CD4-positive, CD25-positive, alpha-beta regulatory T cell (primary cell): Measurements from ENCODE around the gene KIAA1328. TPM values are rescaled to one million over a fixed set of nuclear protein-coding genes. Genes with fewer than 3 reads are reported as not detected.

Source experiments
- ATAC-seq, 2 donors: fragments of 150-1000 bp; cut with Tn5 transposase; one replicate each; pipeline ENCODE4 v1.10.0; 2021; ENCODE audit warnings: low read depth in 2 of 2, moderate number of reproducible peaks in 2 of 2, moderate library complexity in 1 of 2
- DNase-seq, 3 donors: peaks; one replicate each; pipeline versions ENCODE4 v3.0.0 to v3.0.0-alpha.2; 2012 to 2022; ENCODE audit warnings: mixed read lengths in 1 of 3
- H3K27ac ChIP-seq: one replicate; pipeline ENCODE4 v1.7.0; 2013; ENCODE audit warnings: mild to moderate bottlenecking, low read length; ENCODE audit not compliant: insufficient read depth, poor library complexity, severe bottlenecking
- H3K27me3 ChIP-seq: one replicate; pipeline ENCODE4 v1.7.0; 2013; ENCODE audit warnings: low read length; ENCODE audit not compliant: control insufficient read depth, insufficient read depth
- H3K36me3 ChIP-seq: one replicate; pipeline ENCODE4 v1.7.0; 2013; ENCODE audit warnings: mild to moderate bottlenecking, low read length, moderate library complexity; ENCODE audit not compliant: control insufficient read depth, insufficient read depth
- H3K4me1 ChIP-seq: 2 replicates; pipeline ENCODE4 v1.7.0; 2013; ENCODE audit warnings: mild to moderate bottlenecking, low read length; ENCODE audit not compliant: insufficient read depth, control insufficient read depth, poor library complexity, severe bottlenecking
- H3K4me3 ChIP-seq: one replicate; pipeline ENCODE4 v1.7.0; 2013; ENCODE audit warnings: low read depth, mild to moderate bottlenecking, low read length, moderate library complexity
- H3K9me3 ChIP-seq, 2 experiments: 1 replicate in 1 of 2; 2 replicates in 1 of 2; pipeline ENCODE4 v1.7.0; 2013; ENCODE audit warnings: low read length in 2 of 2, mild to moderate bottlenecking in 1 of 2, moderate library complexity in 1 of 2; ENCODE audit not compliant: control insufficient read depth in 2 of 2
- H3K27ac Mint-ChIP-seq, 3 donors: one replicate each; pipeline ENCODE4 v1.8.0; 2020 to 2022; ENCODE audit warnings: mild to moderate bottlenecking in 3 of 3, mixed read lengths in 3 of 3, moderate library complexity in 2 of 3
- H3K27me3 Mint-ChIP-seq: one replicate; pipeline ENCODE4 v1.8.0; 2022; ENCODE audit warnings: mild to moderate bottlenecking, mixed read lengths
- H3K36me3 Mint-ChIP-seq: one replicate; pipeline ENCODE4 v1.8.0; 2020; ENCODE audit warnings: mixed read lengths
- H3K4me1 Mint-ChIP-seq, 4 donors: one replicate each; pipeline ENCODE4 v1.8.0; 2020 to 2022; ENCODE audit warnings: mixed read lengths in 4 of 4, mild to moderate bottlenecking in 1 of 4
- H3K4me3 Mint-ChIP-seq, 4 donors: one replicate each; pipeline ENCODE4 v1.8.0; 2020 to 2022; ENCODE audit warnings: mild to moderate bottlenecking in 4 of 4, mixed read lengths in 4 of 4, moderate library complexity in 3 of 4
- H3K9me3 Mint-ChIP-seq, 7 donors: one replicate each; pipeline ENCODE4 v1.8.0; 2020 to 2022; ENCODE audit warnings: mixed read lengths in 7 of 7, mild to moderate bottlenecking in 3 of 7, moderate library complexity in 2 of 7
- polyA plus RNA-seq, 4 donors: library from polyadenylated mRNA; unstranded; fragments of 300-500 nt; fragmentation: Illumina TruSeq; gene quantifications; one replicate each; pipeline ENCODE4 v1.2.3, GENCODE V29; 2021
- total RNA-seq: library from RNA; stranded (reverse); gene quantifications from one replicate; pipeline ENCODE4 v1.2.3, GENCODE V29; 2022

The KIAA1328 gene
- total and polyA plus RNA-seq, 5 donors from 2014 or later = 7.9 to 15.4 (median 8.5) TPM

- Histone ChIP-seq H3K36me3 (no peaks in the 10 kb centered on the region), H3K9me3 (no peaks in the 10 kb centered on the region), H3K4me3 (no peak overlapping the region), H3K4me1 (no peaks in the 10 kb centered on the region), H3K27ac (no peak overlapping the region), H3K27me3 (no peaks in the 10 kb centered on the region)
- DNase-seq (no peak), ATAC-seq (no peak)
- Mint-ChIP-seq H3K4me1 (peaks cover 4 to 17% (median 11%) of the 10 kb centered on the region in 4 donors), H3K27ac (no peak overlapping the region), H3K9me3 (no peaks in the 10 kb centered on the region), H3K27me3 (no peaks in the 10 kb centered on the region), H3K36me3 (peaks cover 16% of the 10 kb centered on the region), H3K4me3 (no peak overlapping the region)
Measured at GRCh38 chr18:36887114-36887513, 58.2 kb downstream of the KIAA1328 start.

- ATAC-seq = no peak
Measured at GRCh38 chr18:36887864-36888263, 58.9 kb downstream of the KIAA1328 start.

GRCh38 chr18:36888778-36889177 is 59.9 kb downstream of the KIAA1328 start:
- Mint-ChIP-seq H3K4me3 (no peak overlapping the region), H3K9me3 (no peaks in the 10 kb centered on the region), H3K27me3 (no peaks in the 10 kb centered on the region), H3K4me1 (peaks cover 4 to 17% (median 10%) of the 10 kb centered on the region in 4 donors), H3K27ac (no peak overlapping the region), H3K36me3 (peaks cover 23% of the 10 kb centered on the region)
- Histone ChIP-seq H3K27ac (no peak overlapping the region), H3K36me3 (no peaks in the 10 kb centered on the region), H3K27me3 (no peaks in the 10 kb centered on the region), H3K9me3 (no peaks in the 10 kb centered on the region), H3K4me1 (no peaks in the 10 kb centered on the region), H3K4me3 (no peak overlapping the region)
- ATAC-seq (no peak), DNase-seq (no peak)

More at GRCh38 chr18:36887864-36888263, 58.9 kb downstream of the KIAA1328 start:
- Histone ChIP-seq H3K27me3 (no peaks in the 10 kb centered on the region), H3K27ac (no peak overlapping the region), H3K36me3 (no peaks in the 10 kb centered on the region), H3K9me3 (no peaks in the 10 kb centered on the region), H3K4me1 (no peaks in the 10 kb centered on the region), H3K4me3 (no peak overlapping the region)
- peaks cover 4 to 17% (median 10%) of the 10 kb centered on the region in 4 donors for H3K4me1 Mint-ChIP-seq
- H3K4me3 Mint-ChIP-seq = no peak overlapping the region
- H3K27ac Mint-ChIP-seq = no peak overlapping the region
- no peak for DNase-seq
- H3K36me3 Mint-ChIP-seq = peaks cover 19% of the 10 kb centered on the region
- H3K27me3 Mint-ChIP-seq = no peaks in the 10 kb centered on the region
- H3K9me3 Mint-ChIP-seq = no peaks in the 10 kb centered on the region

GRCh38 chr18:36889321-36889720 is 60.4 kb downstream of the KIAA1328 start:
- DNase-seq (no peak), ATAC-seq (no peak)

GRCh38 chr18:36889742-36890141 is 60.8 kb downstream of the KIAA1328 start:
- Mint-ChIP-seq H3K4me1 (peaks cover 4 to 17% (median 5%) of the 10 kb centered on the region in 4 donors), H3K27me3 (no peaks in the 10 kb centered on the region), H3K27ac (no peak overlapping the region), H3K9me3 (no peaks in the 10 kb centered on the region), H3K4me3 (no peak overlapping the region), H3K36me3 (peaks cover 26% of the 10 kb centered on the region)
- ATAC-seq (no peak), DNase-seq (no peak)
- Histone ChIP-seq H3K36me3 (no peaks in the 10 kb centered on the region), H3K27ac (no peak overlapping the region), H3K4me1 (no peaks in the 10 kb centered on the region), H3K9me3 (no peaks in the 10 kb centered on the region), H3K27me3 (no peaks in the 10 kb centered on the region), H3K4me3 (no peak overlapping the region)

More at GRCh38 chr18:36889321-36889720, 60.4 kb downstream of the KIAA1328 start:
- Mint-ChIP-seq H3K27me3 (no peaks in the 10 kb centered on the region), H3K27ac (no peak overlapping the region), H3K9me3 (no peaks in the 10 kb centered on the region), H3K36me3 (peaks cover 25% of the 10 kb centered on the region), H3K4me1 (peaks cover 4 to 17% (median 5%) of the 10 kb centered on the region in 4 donors), H3K4me3 (no peak overlapping the region)
- no peaks in the 10 kb centered on the region for H3K9me3 ChIP-seq
- no peaks in the 10 kb centered on the region for H3K36me3 ChIP-seq
- no peak overlapping the region for H3K27ac ChIP-seq
- no peak overlapping the region for H3K4me3 ChIP-seq
- H3K27me3 ChIP-seq = no peaks in the 10 kb centered on the region
- H3K4me1 ChIP-seq = no peaks in the 10 kb centered on the region

GRCh38 chr18:36890598-36890997 is 61.7 kb downstream of the KIAA1328 start:
- Mint-ChIP-seq H3K4me3 (no peak overlapping the region), H3K4me1 (peaks cover 4 to 17% (median 5%) of the 10 kb centered on the region in 4 donors), H3K9me3 (no peaks in the 10 kb centered on the region), H3K27me3 (no peaks in the 10 kb centered on the region), H3K36me3 (peaks cover 21% of the 10 kb centered on the region), H3K27ac (no peak overlapping the region)
- Histone ChIP-seq H3K36me3 (no peaks in the 10 kb centered on the region), H3K9me3 (no peaks in the 10 kb centered on the region), H3K27me3 (no peaks in the 10 kb centered on the region), H3K4me3 (no peak overlapping the region), H3K27ac (no peak overlapping the region), H3K4me1 (no peaks in the 10 kb centered on the region)
- ATAC-seq (no peak), DNase-seq (no peak)

GRCh38 chr18:36893227-36893626 is 64.3 kb downstream of the KIAA1328 start:
- no peak for ATAC-seq
- no peak overlapping the region for H3K27ac ChIP-seq

GRCh38 chr18:36895606-36896005 is 66.7 kb downstream of the KIAA1328 start:
- peaks cover 5 to 6% of the 10 kb centered on the region in 2 experiments for H3K9me3 ChIP-seq
- Mint-ChIP-seq H3K4me1 (peaks cover 0 to 9% (median 0%) of the 10 kb centered on the region in 4 donors), H3K9me3 (peaks cover 0 to 2% (median 0%) of the 10 kb centered on the region in 7 donors)

More at GRCh38 chr18:36893227-36893626, 64.3 kb downstream of the KIAA1328 start:
- no peaks in the 10 kb centered on the region for H3K9me3 ChIP-seq
- H3K27me3 Mint-ChIP-seq = no peaks in the 10 kb centered on the region
- H3K36me3 Mint-ChIP-seq = peaks cover 19% of the 10 kb centered on the region
- peaks cover 4 to 6% (median 4%) of the 10 kb centered on the region in 4 donors for H3K4me1 Mint-ChIP-seq
- no peak overlapping the region for H3K4me3 ChIP-seq
- no peaks in the 10 kb centered on the region for H3K36me3 ChIP-seq
- peaks cover 0 to 1% (median 0%) of the 10 kb centered on the region in 7 donors for H3K9me3 Mint-ChIP-seq
- no peaks in the 10 kb centered on the region for H3K4me1 ChIP-seq
- no peaks in the 10 kb centered on the region for H3K27me3 ChIP-seq
- DNase-seq = no peak
- no peak overlapping the region for H3K27ac Mint-ChIP-seq
- H3K4me3 Mint-ChIP-seq = no peak overlapping the region

More at GRCh38 chr18:36895606-36896005, 66.7 kb downstream of the KIAA1328 start:
- no peak overlapping the region for H3K27ac Mint-ChIP-seq
- Histone ChIP-seq H3K27me3 (no peaks in the 10 kb centered on the region), H3K4me3 (no peak overlapping the region), H3K36me3 (no peaks in the 10 kb centered on the region), H3K27ac (no peak overlapping the region), H3K4me1 (no peaks in the 10 kb centered on the region)
- no peaks in the 10 kb centered on the region for H3K27me3 Mint-ChIP-seq
- ATAC-seq (no peak), DNase-seq (no peak)
- H3K36me3 Mint-ChIP-seq = peaks cover 22% of the 10 kb centered on the region
- no peak overlapping the region for H3K4me3 Mint-ChIP-seq
